A549 (cell line): Measurements from ENCODE around the gene MMS19.

Experiments used
- BCL3 ChIP-seq: fragments of >200 bp; sonication (Bioruptor Twin); formaldehyde crosslinking; IDR thresholded peaks from 3 replicates; pipeline ENCODE4 v1.6.1; 2016
- CTCF ChIP-seq: fragments of >200 bp; sonication (Bioruptor Twin); formaldehyde crosslinking; IDR thresholded peaks from 3 replicates; pipeline ENCODE4 v1.5.1; 2016
- HMGXB4 ChIP-seq: fragments of 250-450 bp; sonication (Bioruptor Pico); IDR thresholded peaks from 2 replicates; pipeline ENCODE4 v1.5.0; 2021; ENCODE audit warnings: mild to moderate bottlenecking, moderate library complexity, borderline replicate concordance
- MAFK ChIP-seq: fragments of 450-650 bp; IDR thresholded peaks from 2 replicates; pipeline ENCODE4 v1.6.1; 2014; ENCODE audit not compliant: partially characterized antibody
- MAX ChIP-seq: IDR thresholded peaks from 2 replicates; pipeline ENCODE4 v1.6.1; 2012
- POLR2A ChIP-seq: IDR thresholded peaks from 2 replicates; pipeline ENCODE4 v1.6.1; 2012; ENCODE audit warnings: mild to moderate bottlenecking, low read length
- REST ChIP-seq: fragments of 200-600 bp; sonication (generic); IDR thresholded peaks from 2 replicates; pipeline ENCODE4 v1.6.1; 2016; ENCODE audit warnings: antibody characterized with exemption, mild to moderate bottlenecking, moderate library complexity
- USF2 ChIP-seq: fragments of 450-650 bp; IDR thresholded peaks from 2 replicates; pipeline ENCODE4 v1.6.1; 2014; ENCODE audit warnings: antibody characterized with exemption

- TF ChIP-seq REST (no peak), POLR2A (no peak), MAX (no peak), CTCF (no peak), BCL3 (no peak), MAFK (no peak), USF2 (no peak), HMGXB4 (CRISPR knock-in tag) (no peak)
Observed at GRCh38 chr10:97517778-97518300, 19.6 kb upstream of the MMS19 start.
